Uterus (tissue), 4 donors: ENCODE results near the gene MS4A1. TPM values are rescaled to one million over a fixed set of nuclear protein-coding genes. Genes with fewer than 3 reads are reported as not detected.

Experiments used
- DNase-seq, 2 donors: peaks; one replicate each; pipeline ENCODE4 v3.0.0-alpha.2; 2019 to 2020
- H3K27ac ChIP-seq, 2 donors: fragments of 200-600 bp; sonication (generic); 1 replicate in 1 of 2; 2 replicates in 1 of 2; pipeline ENCODE4 v1.5.1; 2016 to 2018
- H3K27me3 ChIP-seq, 2 donors: fragments of 200-600 bp; sonication (generic); one replicate each; pipeline ENCODE4 v1.5.1; 2018 to 2019; ENCODE audit warnings: control low read depth in 1 of 2
- H3K36me3 ChIP-seq, 2 donors: fragments of 200-600 bp; sonication (generic); one replicate each; pipeline ENCODE4 v1.5.1; 2019; ENCODE audit warnings: control low read depth in 1 of 2
- H3K4me1 ChIP-seq, 2 donors: fragments of 200-600 bp; sonication (generic); one replicate each; pipeline ENCODE4 v1.5.1; 2018 to 2019; ENCODE audit warnings: control low read depth in 1 of 2
- H3K4me3 ChIP-seq, 2 donors: fragments of 200-600 bp; sonication (generic); 1 replicate in 1 of 2; 2 replicates in 1 of 2; pipeline ENCODE4 v1.5.1; 2018 to 2019; ENCODE audit warnings: mild to moderate bottlenecking in 1 of 2
- H3K9me3 ChIP-seq, 2 donors: fragments of 200-600 bp; sonication (generic); one replicate each; pipeline ENCODE4 v1.5.1; 2019; ENCODE audit warnings: control low read depth in 1 of 2
- POLR2A ChIP-seq, 2 donors: fragments of 450-650 bp; IDR thresholded peaks; one replicate each; pipeline ENCODE4 v1.6.1; 2016; ENCODE audit warnings: antibody characterized with exemption in 2 of 2, mild to moderate bottlenecking in 1 of 2, moderate library complexity in 1 of 2
- intact Hi-C: fragments of 100-400 bp; cut with DNase I; formaldehyde crosslinking; loops from one replicate; pipeline ENCODE4 v1.15.1; 2023; ENCODE audit warnings: low total_unique reads
- total RNA-seq, 4 donors: library from RNA; depleted of rRNA in 3 of 4; stranded (reverse); fragments of >200 nt in 3 of 4; gene quantifications; one replicate each; pipeline versions ENCODE4 v1.1.0 to v1.2.4, GENCODE V29; 2014 to 2023
- TF ChIP-seq, protein P1 (sequence below), 4 experiments: fragments of 200-600 bp in 2 of 4; fragments of 450-650 bp in 2 of 4; sonication (generic) in 2 of 4; IDR thresholded peaks; one replicate each; pipeline ENCODE4 v1.5.1; 2016 to 2019; ENCODE audit warnings: antibody characterized with exemption in 4 of 4, mild to moderate bottlenecking in 2 of 4, moderate library complexity in 1 of 4
- donor health status: DM: yes; HTN: yes; CAD: no.

MS4A1 gene
- total RNA-seq, 4 donors from 2014 or later, result 0.12 to 1.9 (median 0.59) TPM; not detected in 1

DNA sequence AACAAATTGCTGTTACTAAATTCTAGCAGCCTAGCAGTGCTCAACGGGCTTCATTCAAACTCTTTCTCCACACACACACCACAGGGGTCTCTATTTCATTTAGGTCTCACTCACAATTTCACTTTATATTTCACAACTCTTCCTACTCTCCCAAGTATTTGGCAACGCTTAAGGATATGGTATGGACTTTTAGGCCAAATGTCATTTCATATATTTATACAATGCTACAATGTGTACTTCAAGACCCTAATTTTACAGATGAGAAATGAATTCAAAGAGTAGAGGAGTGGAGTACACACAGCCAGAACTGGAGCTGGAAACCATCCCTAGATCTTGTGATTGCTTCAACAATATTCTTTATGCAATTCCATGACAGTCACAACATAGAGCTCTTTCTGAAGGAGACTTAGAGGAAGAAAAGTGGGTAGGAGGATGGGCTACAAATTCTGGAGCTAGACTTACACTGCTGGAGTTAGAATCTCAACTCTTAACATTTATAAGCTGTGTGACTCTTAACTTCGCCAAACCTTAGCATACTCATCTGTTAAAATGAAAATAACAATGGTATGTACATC lies 57.1 kb downstream of the MS4A1 start:
- no peak overlapping the region for H3K4me3 ChIP-seq
- H3K4me1 ChIP-seq, result no peaks in the 10 kb centered on the region
- intact Hi-C loops, result no loop called here
- no peak for TF ChIP-seq POLR2A (IDR thresholded peaks at IDR 0.05)
- TF ChIP-seq, protein P1, sequence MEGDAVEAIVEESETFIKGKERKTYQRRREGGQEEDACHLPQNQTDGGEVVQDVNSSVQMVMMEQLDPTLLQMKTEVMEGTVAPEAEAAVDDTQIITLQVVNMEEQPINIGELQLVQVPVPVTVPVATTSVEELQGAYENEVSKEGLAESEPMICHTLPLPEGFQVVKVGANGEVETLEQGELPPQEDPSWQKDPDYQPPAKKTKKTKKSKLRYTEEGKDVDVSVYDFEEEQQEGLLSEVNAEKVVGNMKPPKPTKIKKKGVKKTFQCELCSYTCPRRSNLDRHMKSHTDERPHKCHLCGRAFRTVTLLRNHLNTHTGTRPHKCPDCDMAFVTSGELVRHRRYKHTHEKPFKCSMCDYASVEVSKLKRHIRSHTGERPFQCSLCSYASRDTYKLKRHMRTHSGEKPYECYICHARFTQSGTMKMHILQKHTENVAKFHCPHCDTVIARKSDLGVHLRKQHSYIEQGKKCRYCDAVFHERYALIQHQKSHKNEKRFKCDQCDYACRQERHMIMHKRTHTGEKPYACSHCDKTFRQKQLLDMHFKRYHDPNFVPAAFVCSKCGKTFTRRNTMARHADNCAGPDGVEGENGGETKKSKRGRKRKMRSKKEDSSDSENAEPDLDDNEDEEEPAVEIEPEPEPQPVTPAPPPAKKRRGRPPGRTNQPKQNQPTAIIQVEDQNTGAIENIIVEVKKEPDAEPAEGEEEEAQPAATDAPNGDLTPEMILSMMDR (IDR thresholded peaks at IDR 0.05), result no peak
- no peak for DNase-seq
- no peak overlapping the region for H3K27ac ChIP-seq
- H3K9me3 ChIP-seq, result no peaks in the 10 kb centered on the region
- no peaks in the 10 kb centered on the region for H3K36me3 ChIP-seq
- no peaks in the 10 kb centered on the region for H3K27me3 ChIP-seq

DNA sequence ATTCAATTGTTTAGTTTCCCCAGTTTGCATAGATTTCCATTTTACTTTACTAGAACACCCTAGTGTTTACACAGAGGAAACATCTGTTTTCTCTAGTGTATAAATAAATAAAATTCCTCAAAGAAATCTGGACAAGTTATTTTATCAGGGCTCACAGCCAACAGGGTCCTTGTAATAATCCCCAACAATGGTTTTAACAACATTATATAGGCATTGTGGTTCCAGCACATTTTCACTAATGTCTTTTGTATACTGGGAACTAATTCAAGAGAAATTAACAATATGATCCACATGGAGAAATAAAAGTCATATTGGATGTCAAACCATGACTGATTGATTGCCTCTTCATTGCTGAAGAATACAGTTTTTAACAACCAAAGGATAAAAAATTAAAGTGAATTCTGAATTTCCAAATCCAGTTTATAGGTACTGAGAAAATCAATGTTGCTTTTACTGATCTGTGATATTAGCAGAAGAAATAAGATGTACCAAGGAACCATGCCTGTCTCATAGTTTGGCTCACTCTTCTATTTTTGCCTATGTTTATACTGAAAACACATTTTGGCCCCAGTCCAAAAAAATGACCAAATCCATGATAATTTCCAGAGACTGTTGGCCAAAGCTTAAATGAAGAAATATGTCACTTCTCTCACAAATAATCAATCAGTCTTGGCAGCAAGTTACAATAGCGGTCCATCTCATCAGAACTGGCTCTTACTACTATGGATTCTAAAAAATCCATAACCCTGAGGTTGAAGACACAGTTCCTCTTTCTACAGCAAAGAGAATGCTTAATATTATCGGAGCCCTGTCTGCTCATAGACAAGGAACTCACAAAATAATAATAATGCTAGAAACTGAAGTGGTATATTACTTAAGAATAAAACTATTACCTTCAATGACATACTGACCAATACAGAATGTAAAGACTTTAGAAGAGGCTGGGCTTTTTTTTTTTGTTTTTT lies 58.1 kb downstream of the MS4A1 start:
- Histone ChIP-seq H3K27ac (no peak overlapping the region), H3K4me1 (no peaks in the 10 kb centered on the region), H3K9me3 (no peaks in the 10 kb centered on the region), H3K36me3 (no peaks in the 10 kb centered on the region), H3K27me3 (no peaks in the 10 kb centered on the region), H3K4me3 (no peak overlapping the region)
- no peak for DNase-seq
- intact Hi-C loops, result no loop called here
- TF ChIP-seq, protein P1 (IDR thresholded peaks at IDR 0.05), result no peak
- TF ChIP-seq POLR2A (IDR thresholded peaks at IDR 0.05), result no peak

DNA sequence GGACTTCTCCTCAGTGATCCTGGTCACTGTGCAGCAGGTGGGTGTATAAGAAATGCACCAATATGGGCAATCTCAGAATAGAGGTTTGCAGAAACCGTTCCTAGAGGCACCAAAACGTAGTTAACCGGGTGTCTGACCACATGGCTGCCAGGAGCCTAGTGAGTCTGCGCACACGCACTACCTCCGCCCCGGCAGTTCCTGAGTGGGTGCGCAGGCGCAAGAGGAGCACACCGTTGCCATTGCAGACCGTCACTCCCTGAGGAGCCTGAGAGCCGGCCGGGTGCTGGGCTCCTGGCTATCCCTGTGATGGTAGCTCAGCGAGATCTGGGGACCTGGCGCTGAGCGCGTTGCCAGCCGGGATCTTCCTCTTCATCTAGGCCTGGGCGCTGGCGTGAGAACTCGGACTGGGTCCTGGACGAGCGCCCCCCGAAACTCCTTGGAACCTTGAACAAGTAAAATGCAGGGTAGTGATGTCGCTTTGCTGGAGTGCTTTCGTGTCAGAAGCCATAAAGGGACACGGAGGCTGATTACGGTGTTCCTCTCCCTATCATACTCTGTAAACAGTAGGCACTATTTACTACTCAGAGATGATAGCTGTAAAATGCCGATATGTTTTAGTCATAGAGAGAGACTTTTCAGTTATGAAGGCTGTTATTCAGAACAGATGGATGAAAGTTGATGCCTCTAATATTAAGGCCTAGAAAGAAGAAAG lies 59.7 kb downstream of the MS4A1 start, which contains the start of gene MS4A13:
MS4A13 (plus strand) TSS at position 249 of the 712 bp plus-strand sequence. CDS start 2,692 bp downstream, outside the sequence.
- H3K4me3 ChIP-seq, result no peak within 1 kb of the TSS
- no peaks in the 10 kb centered on the region for H3K4me1 ChIP-seq
- no peak within 1 kb of the TSS for H3K27ac ChIP-seq
- intact Hi-C loops, result no loop called here
- no peak for DNase-seq
- H3K9me3 ChIP-seq, result no peaks in the 10 kb centered on the region
- no peaks in the 10 kb centered on the region for H3K36me3 ChIP-seq
- no peak for TF ChIP-seq POLR2A (IDR thresholded peaks at IDR 0.05)
- TF ChIP-seq, protein P1 (IDR thresholded peaks at IDR 0.05), result no peak
- no peaks in the 10 kb centered on the region for H3K27me3 ChIP-seq

Other genes with a start within 250 kb of the MS4A1 start
- gene MS4A4E, start 212.7 kb upstream of the MS4A1 start, total RNA-seq, result 1 to 10 TPM in 2 of 4 donors, not detected in 2; 1.8 to 2.5 TPM
- 10 to 100 TPM in 3 of 4 donors, 1 to 10 TPM in 1; 2.6 to 29.1 (median 14.3) TPM for gene MS4A4A, start 175.2 kb upstream of the MS4A1 start, total RNA-seq
- not detected for gene MS4A6E, start 128.6 kb upstream of the MS4A1 start, total RNA-seq
- 10 to 100 TPM; 11.0 to 45.9 (median 29.0) TPM for gene MS4A7, start 77.3 kb upstream of the MS4A1 start, total RNA-seq
- gene MS4A14, start 59.4 kb upstream of the MS4A1 start, total RNA-seq, result 1 to 10 TPM in 1 of 4 donors, under 1 TPM in 1, not detected in 2; 0.26 to 1.7 TPM
- not detected for gene MS4A5, start 26.3 kb upstream of the MS4A1 start, total RNA-seq
- gene MS4A12, start 36.9 kb downstream of the MS4A1 start, total RNA-seq, result not detected
- not detected for gene MS4A13, start 59.5 kb downstream of the MS4A1 start, total RNA-seq
- 1 to 10 TPM in 2 of 4 donors, under 1 TPM in 1, not detected in 1; 0.98 to 9.5 (median 2.1) TPM for gene MS4A8, start 243.8 kb downstream of the MS4A1 start, total RNA-seq